Activated CD4-positive, alpha-beta T cell treated with anti-CD3 and anti-CD28 coated beads for 4 hours (primary cell): ENCODE measurements around the gene MPHOSPH9.
A peak's percentile ranks its signal among the peaks of the same experiment; 100 is the strongest.

Experiments
- DNase-seq, 2 donors: peaks; one replicate each; pipeline ENCODE4 v3.0.0-alpha.2; 2020

Gene MPHOSPH9, protein sequence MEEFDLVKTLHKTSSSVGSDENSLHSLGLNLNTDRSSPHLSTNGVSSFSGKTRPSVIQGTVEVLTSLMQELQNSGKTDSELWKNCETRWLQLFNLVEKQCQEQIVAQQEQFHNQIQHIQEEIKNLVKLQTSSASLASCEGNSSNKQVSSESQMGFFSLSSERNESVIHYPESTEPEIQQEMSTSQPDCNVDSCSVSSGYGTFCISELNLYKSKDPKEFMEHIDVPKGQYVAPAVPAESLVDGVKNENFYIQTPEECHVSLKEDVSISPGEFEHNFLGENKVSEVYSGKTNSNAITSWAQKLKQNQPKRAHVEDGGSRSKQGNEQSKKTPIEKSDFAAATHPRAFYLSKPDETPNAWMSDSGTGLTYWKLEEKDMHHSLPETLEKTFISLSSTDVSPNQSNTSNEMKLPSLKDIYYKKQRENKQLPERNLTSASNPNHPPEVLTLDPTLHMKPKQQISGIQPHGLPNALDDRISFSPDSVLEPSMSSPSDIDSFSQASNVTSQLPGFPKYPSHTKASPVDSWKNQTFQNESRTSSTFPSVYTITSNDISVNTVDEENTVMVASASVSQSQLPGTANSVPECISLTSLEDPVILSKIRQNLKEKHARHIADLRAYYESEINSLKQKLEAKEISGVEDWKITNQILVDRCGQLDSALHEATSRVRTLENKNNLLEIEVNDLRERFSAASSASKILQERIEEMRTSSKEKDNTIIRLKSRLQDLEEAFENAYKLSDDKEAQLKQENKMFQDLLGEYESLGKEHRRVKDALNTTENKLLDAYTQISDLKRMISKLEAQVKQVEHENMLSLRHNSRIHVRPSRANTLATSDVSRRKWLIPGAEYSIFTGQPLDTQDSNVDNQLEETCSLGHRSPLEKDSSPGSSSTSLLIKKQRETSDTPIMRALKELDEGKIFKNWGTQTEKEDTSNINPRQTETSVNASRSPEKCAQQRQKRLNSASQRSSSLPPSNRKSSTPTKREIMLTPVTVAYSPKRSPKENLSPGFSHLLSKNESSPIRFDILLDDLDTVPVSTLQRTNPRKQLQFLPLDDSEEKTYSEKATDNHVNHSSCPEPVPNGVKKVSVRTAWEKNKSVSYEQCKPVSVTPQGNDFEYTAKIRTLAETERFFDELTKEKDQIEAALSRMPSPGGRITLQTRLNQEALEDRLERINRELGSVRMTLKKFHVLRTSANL

DNA sequence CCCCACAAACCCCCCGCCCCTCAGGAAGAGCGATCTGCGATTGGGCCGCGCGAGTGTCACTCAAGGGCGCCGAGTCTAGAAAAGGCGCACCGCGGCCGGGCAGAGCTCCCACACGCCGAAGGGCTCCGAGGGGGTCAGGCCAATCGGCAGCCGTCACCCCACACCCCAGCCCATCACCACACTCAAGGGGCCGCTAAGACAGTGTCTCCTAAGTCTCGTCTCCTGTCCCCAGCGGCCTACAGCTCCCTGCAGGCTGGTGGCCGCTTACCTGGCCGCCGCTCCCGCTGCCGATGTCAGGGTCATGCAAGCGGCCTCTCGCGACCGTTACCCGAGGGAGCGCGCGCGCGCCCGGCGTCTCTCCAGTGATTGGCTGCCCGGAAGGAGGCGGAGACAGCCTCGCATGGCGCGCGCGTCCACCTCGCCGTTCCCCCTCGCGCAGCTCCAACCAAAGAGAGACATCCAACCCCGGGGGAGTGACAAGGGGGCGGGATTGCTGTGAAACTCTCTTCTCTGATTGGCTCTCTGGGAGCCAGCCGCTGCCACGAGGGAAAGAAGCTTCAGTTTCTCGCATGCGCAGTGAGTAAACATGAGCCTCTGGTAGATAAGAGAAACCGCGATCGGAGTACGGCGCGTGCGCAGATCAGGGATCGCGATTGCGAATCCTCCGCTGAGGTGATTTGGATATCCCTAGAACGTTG, at the start of gene MPHOSPH9, which contains the start of gene MTRFR:
MPHOSPH9 (minus strand) TSS at position 335 of the 698 bp plus-strand sequence. CDS start 2,777 bp downstream, outside the sequence.
MTRFR (plus strand) TSS at position 630 of the 698 bp plus-strand sequence. CDS start 20,239 bp downstream, outside the sequence.
- peak; percentile 99 for DNase-seq

GRCh38 chr12:123282111-123282510, 49.2 kb upstream of the MPHOSPH9 start:
- no peak for DNase-seq

DNA sequence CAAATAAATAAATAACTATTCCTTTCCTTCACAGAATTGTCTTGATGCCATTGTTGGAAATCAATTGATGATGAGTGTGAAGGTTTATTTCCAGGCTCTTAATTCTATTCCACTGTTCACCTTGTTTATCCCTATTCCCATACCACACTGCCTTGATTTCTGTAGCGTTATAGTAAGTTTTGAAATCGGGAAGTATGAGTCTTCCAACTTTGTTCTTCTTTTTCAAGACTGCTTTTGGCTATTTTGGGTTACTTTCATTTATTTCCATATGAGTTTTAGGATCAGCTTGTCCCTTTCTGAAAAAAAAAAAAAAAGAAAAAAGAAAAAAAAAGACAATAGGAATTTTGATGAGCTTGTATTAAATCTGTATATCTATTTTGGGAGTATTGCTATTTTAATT, 48.0 kb upstream of the MPHOSPH9 start:
- no peak for DNase-seq

GRCh38 chr12:123278101-123278627, 45.2 kb upstream of the MPHOSPH9 start:
- DNase-seq = no peak

GRCh38 chr12:123273166-123273565, 40.2 kb upstream of the MPHOSPH9 start:
- no peak for DNase-seq

DNA sequence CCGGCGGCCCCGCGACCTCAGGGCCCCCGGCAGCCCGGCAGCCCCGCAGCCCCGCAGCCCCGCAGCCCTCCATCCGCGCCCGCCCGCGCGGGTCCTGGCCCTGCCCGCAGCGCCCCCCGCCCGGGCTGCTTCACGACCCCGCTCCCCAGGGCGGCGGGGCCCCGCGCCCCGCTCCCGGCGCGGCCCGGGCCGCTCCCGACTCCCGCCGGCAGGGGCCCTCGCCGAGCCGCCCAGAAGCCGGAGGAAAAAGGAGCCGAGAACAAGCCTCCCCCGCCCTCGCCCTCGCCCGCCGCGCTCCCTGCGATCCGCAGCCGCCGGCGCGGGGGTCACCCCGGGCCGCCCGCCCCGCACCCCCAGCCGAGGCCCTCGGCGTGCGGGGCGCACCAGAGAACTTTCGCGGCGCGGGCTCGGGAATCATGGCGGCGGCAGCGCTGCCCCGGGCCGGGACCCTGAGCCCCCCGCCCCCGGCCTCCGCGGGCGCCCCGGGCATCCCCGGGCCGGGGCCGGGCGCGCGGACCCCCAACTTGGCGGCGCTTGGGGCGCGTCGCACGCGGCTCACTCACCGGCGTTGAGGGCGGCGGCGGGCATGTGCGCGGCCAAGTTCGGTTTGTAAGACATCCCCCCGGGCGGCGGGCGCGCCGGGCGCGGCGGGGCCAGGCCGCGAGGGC, 38.2 kb upstream of the MPHOSPH9 start:
- DNase-seq = peak; percentile 76 to 77

- no peak for DNase-seq
Measured at GRCh38 chr12:123270214-123271000, 37.5 kb upstream of the MPHOSPH9 start.

DNA sequence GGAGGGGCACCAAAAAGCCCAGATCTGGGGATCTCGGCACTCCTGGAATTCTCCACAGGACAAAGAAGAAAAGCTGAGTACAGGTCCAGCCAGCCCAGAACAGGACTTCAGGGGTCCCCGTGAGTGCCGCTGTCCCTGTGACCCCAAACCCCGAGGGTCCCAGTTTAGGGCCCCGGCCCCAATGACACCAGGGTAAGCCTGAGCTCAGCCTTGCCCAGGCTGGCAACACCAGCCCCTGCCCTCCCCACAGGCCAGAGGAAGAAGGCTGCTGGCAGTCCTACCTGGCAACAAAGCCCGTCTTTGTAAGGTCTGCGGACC, 36.9 kb upstream of the MPHOSPH9 start:
- no peak for DNase-seq

GRCh38 chr12:123269395-123269892, 36.5 kb upstream of the MPHOSPH9 start:
- peak; percentile 16 to 20 for DNase-seq

- no peak for DNase-seq
Measured at GRCh38 chr12:123268850-123269249, 35.9 kb upstream of the MPHOSPH9 start.

GRCh38 chr12:123267991-123268843, 35.3 kb upstream of the MPHOSPH9 start:
- DNase-seq = no peak

DNA sequence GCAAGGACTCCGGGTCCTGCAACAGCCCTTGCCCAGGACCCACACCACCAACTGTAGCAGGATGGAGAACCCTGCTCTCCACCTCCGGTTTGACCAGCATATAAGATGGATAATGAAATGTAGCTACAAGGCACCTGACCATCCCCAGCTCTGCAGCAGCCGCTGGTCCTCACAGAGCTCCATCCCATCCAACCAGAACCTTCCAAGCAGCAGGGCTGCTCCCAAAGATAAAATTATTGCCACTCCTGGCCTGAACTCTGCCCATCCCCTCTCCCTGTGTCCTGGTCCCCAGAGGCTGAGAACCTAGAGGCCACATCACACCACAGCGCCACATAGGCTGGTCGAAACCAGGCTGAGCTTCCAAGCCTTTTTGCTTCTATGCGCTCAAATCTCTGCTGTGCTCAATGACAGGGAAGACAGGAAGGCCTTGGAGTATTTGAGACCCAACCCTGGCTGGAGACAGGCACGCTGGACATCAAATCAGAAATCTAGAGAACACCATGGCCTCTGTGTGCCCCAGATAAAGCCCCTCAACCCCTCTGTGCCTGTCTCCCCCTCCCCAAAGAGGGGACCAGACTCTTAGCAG, 34.5 kb upstream of the MPHOSPH9 start:
- DNase-seq = no peak

GRCh38 chr12:123266679-123267277, 33.8 kb upstream of the MPHOSPH9 start:
- no peak for DNase-seq

- DNase-seq = no peak
Measured at GRCh38 chr12:123265851-123266678, 33.1 kb upstream of the MPHOSPH9 start.

DNA sequence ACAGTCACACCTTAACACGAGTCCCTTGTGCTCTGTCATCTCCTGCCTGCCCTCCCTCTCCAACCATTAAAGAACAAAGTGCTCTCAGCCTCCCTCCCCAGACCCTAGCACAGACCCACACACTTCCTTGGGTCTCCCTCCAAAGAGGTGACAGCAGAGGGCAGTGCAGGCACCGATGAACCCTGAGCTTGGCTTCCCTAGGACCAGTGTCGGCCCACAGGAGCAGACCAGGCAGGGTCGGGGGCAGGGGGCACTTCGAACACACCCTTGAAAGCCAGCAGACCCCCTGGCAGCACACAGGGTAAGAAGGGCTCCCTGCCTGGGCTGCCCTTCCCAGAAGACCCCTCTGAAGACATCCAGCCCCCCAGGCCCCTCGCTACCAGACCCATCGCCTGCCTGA, 31.7 kb upstream of the MPHOSPH9 start:
- DNase-seq = no peak

DNA sequence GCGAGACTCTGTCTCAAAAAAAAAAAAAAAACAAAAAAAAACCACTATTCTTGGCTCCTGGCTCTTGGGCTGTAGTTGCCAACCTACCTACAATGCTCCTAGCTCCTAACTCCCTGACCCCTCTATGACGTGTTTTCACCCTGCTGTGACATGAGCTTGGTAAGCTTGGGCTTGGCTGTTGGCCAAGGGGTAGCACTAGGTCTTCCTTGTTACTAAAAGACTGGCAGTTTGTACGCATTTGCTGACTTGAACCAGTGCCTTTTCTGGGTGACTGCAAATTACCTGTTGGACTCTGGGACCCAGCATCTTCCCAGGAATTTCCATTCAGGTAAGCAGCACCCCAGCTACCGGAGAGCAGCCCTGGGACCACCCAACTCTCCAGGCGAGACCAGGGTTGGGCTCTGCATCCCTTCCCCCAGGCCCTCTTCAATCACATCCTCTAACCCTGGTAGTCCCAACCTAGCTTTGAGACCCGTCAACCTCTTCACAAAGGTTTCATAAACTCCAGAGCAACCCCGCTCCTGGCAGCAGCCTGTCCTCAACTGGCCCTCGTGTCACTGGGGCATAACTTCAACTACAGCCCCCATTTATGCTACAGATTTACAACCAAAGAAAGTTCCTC, 30.4 kb upstream of the MPHOSPH9 start:
- DNase-seq = no peak

DNA sequence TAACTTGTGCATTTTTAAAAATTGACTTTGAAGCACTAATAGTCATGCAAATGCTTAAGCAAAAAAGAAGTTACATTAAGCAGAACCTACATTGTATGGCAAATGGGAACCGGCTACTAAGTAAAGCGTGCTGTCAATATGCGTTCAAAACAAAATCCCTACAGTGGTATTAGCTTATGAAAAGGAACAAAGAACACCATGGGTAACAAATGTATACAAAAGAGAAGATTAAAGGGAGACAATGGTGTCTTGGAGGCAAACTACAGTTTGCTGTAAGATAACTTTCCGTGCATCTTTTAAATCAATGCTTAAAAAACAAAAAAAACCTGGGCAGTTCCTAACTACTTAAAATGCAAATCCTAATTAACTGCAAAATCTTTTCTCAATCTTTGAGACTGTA, 28.3 kb upstream of the MPHOSPH9 start:
- DNase-seq = no peak
